HFF-Myc (cell line): ENCODE measurements around the gene UTP15.

Source experiments
- DNase-seq: peaks from one replicate; pipeline ENCODE4 v3.0.0-alpha.2; 2011; ENCODE audit warnings: low read depth; ENCODE audit errors: extremely low read depth
- H3K4me3 ChIP-seq: replicated peaks from 2 replicates; pipeline ENCODE4 v1.5.1; 2011; ENCODE audit warnings: low read depth, mild to moderate bottlenecking, control low read depth, low read length
- CTCF ChIP-seq: IDR thresholded peaks from 2 replicates; pipeline ENCODE4 v1.5.1; 2012; ENCODE audit warnings: mild to moderate bottlenecking, low read depth, low read length, control low read depth; ENCODE audit errors: missing control alignments

UTP15 gene

GRCh38 chr5:73619606-73620333, 54.2 kb downstream of the UTP15 start:
- no peak for DNase-seq
- no peak for TF ChIP-seq CTCF
- H3K4me3 ChIP-seq: no peak overlapping the region

- DNase-seq: no peak
- H3K4me3 ChIP-seq: no peak overlapping the region
- no peak for TF ChIP-seq CTCF
These were observed 54.8 kb downstream of the UTP15 start for GRCh38 chr5:73620334-73620687.

- TF ChIP-seq CTCF: no peak
- DNase-seq: no peak
- no peak overlapping the region for H3K4me3 ChIP-seq
These were observed 57.5 kb downstream of the UTP15 start for GRCh38 chr5:73623060-73623459.

- no peak for DNase-seq
- H3K4me3 ChIP-seq: no peak overlapping the region
- TF ChIP-seq CTCF: no peak
These were observed 58.4 kb downstream of the UTP15 start for GRCh38 chr5:73623901-73624404.

- peak overlapping the region; percentile 69 for H3K4me3 ChIP-seq
- no peak for TF ChIP-seq CTCF
- no peak for DNase-seq
These were observed 59.3 kb downstream of the UTP15 start for GRCh38 chr5:73624888-73625287.

GRCh38 chr5:73625372-73625943, 59.9 kb downstream of the UTP15 start:
- no peak for TF ChIP-seq CTCF
- H3K4me3 ChIP-seq: peak overlapping the region; percentile 69
- DNase-seq: no peak
